Prostate gland (tissue), 2 donors: Measurements from ENCODE around the gene GFI1B.

Experiments used
- CTCF ChIP-seq, 4 experiments: fragments of 200-600 bp in 2 of 4; fragments of 450-650 bp in 2 of 4; sonication (generic) in 2 of 4; IDR thresholded peaks; 1 replicate in 3 of 4; 2 replicates in 1 of 4; pipeline ENCODE4 v1.5.1; 2016 to 2019; ENCODE audit warnings: antibody characterized with exemption in 4 of 4, mild to moderate bottlenecking in 2 of 4, moderate library complexity in 2 of 4
- POLR2A ChIP-seq: fragments of 450-650 bp; IDR thresholded peaks from one replicate; pipeline ENCODE4 v1.6.1; 2016; ENCODE audit warnings: antibody characterized with exemption, mild to moderate bottlenecking
- POLR2AphosphoS5 ChIP-seq: sonication (generic); formaldehyde crosslinking; IDR thresholded peaks from one replicate; pipeline ENCODE4 v1.6.1; 2017; ENCODE audit warnings: antibody characterized with exemption

- TF ChIP-seq POLR2AphosphoS5 (no peak), CTCF (IDR thresholded peaks at IDR 0.05) (no peak), POLR2A (no peak)
These were observed 53.0 kb downstream of the GFI1B start for GRCh38 chr9:133031496-133031911.
